Erythroblast (primary cell): Measurements from ENCODE around the gene TGFBR2.

Experiments
- DNase-seq, 2 experiments: peaks; one replicate each; lab custom pipeline; 2025; lab: John Stamatoyannopoulos, UW
- GATA1 ChIP-seq: IDR thresholded peaks from 2 replicates; pipeline ENCODE4 v1.6.1; 2011; ENCODE audit warnings: low read depth, mild to moderate bottlenecking, control low read depth, low read length, moderate library complexity
- POLR2A ChIP-seq: IDR thresholded peaks from 2 replicates; pipeline ENCODE4 v1.6.1; 2011; ENCODE audit warnings: mild to moderate bottlenecking, low read length

Gene TGFBR2

DNA sequence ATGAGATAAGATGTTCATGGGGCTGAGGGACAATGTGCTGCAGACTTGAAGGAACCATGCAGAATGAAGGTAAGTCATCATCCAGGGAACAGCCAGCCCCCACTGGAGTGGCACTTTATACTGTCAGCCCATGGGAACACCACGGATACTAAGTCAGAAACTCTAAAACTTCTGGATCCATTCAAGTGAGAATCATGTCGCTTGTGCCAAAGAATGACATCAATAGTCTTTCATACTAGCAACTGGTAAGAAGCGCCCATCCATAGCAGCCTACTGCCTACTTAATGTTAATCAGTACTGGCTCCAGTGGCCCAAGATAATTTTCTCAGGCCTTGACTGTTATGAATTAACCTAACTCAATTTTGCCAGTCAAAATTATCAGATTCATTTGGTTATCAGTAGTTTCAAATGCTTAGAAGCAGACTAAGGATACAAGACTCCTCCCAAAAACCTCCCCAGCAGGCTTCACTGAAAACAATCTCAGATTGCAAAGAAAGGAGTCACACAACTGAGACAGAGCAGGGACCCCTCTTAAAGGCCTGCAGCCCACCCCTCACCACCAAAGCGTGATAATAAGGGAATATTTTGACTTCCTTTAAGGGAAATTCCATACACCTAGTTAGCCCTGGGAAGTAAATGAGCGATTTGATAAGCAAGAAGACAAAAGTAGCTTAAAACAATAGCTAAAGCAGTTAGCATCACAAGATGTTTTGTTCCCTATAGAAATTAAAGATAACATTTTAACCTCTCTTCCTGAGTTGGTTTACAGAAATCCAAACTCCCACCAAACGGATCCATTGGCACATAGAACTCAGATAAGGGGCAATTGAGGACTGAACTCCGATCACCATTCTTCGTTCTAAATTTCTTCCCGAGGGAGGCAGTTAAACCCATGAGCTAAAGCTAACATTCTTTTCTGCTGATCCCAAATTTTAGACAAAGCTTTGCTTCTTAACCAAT, 98.8 kb downstream of the TGFBR2 start:
- TF ChIP-seq POLR2A (no peak), GATA1 (no peak)

DNA sequence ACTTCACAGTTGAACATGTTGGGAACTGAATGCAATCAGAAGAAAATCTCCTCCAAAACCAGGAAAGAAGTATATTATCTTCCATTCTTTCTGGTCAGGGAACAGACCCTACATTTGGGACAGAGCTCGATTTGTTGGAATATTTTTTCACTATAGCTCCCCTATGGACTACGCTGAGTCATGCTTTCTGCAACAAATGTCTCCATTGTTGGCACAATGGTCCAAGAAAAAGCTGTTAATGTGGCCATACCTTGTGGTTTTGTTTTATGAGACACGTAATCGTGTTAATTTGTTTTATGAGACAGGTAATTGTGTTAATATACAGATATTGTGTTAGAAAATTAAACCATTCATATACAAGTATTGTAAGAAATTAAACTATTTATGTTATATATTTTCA, 101.4 kb downstream of the TGFBR2 start:
- TF ChIP-seq GATA1 = no peak
- no peak for TF ChIP-seq POLR2A

More for the DNA sequence above, 98.8 kb downstream of the TGFBR2 start:
- DNase-seq = no peak

DNA sequence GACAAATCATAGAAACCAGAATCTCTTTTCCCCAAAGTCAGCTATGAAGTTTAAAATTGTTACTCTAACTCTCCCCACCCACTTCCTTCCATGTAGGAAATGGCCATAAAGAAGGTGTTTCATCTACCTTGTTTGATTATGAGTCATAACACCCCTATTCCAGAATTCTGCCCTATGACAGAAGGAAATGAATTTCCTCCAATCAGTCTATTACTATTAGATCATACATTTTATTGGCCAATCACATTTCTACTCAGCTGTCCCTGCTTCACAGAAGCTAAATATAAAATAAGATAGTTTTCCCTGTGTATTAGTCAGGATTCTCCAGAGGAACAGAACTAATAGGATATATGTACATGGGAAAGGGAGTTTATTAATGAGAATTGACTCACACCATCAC, 102.1 kb downstream of the TGFBR2 start:
- no peak for DNase-seq
- TF ChIP-seq GATA1 = no peak
- TF ChIP-seq POLR2A = no peak

More for the DNA sequence above, 101.4 kb downstream of the TGFBR2 start:
- DNase-seq = no peak

DNA sequence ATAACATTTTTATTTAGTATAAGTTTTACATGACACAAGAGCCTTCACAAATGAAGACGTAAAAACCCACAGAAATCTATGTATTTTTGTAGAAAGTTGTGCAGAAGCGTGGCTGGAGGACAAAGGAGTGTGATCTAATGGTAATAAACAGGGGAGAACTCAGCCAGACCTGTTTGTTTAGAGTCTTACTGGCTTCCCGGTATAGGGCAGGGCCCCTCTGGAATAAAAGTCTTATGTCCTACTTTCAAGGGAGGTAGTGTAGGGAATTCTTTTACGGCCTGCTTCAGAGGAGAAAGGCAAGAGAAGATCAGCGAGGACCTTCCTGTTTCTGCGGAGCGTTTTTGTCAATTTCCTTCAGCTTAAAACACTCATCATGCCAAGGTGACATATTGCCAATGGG, 103.6 kb downstream of the TGFBR2 start:
- TF ChIP-seq POLR2A (no peak), GATA1 (no peak)
- DNase-seq = no peak

DNA sequence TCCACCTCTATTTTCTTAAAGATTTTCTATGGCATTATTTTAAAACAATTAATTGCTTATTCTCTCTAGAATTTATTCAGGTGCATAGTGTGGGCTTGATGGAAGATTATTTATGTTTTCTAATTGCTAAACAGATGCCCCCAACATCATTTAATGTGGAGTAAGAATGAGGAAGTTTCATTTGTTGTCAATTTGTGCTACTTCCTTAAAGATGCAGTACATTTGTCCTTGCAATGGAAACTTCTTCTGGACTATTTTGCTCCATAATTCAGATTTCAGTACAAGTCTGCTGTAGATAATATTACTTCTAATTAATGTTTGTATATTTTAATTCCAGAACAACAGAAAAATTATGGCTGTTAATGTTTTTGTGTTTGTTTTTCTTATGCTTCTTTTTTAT, 104.8 kb downstream of the TGFBR2 start:
- no peak for TF ChIP-seq POLR2A
- no peak for TF ChIP-seq GATA1
- no peak for DNase-seq

DNA sequence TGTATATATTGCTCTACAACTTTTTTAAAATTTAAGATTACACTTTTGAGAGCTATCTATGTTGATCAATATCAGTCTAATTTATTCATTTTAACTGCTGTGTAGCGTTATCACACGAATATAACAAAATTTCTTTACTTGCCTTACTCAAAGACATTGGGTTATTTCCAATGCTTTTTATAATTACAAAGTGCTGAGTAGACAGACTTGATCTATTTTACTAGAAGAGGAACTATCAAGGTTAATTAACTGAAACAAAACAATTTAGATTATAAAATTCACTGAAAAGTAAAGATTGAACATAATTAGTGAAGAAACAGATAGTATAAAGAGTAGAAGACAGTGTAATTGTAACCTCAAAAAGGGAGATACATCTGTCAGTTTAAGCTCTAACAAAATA, 105.5 kb downstream of the TGFBR2 start:
- DNase-seq = no peak
- TF ChIP-seq GATA1 (no peak), POLR2A (no peak)

DNA sequence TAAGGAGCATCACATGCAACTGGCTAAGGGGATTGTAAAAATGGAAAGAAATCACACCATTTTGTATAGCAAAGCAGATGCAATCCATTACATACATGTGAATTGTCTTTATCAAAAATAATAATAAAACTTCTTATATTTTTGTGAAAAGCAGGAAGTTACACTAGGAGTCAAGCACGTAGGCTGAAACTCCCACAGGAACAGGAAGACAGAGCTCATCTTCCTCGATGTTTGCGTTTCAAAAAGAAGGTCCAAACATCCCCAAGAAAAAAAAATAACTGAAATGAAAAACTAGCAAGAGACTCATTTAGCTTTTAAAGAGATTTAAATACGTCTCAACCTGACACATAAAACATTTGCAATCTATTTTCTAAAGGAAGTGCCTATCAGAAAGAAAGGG, 106.6 kb downstream of the TGFBR2 start:
- TF ChIP-seq POLR2A (no peak), GATA1 (no peak)
- no peak for DNase-seq

DNA sequence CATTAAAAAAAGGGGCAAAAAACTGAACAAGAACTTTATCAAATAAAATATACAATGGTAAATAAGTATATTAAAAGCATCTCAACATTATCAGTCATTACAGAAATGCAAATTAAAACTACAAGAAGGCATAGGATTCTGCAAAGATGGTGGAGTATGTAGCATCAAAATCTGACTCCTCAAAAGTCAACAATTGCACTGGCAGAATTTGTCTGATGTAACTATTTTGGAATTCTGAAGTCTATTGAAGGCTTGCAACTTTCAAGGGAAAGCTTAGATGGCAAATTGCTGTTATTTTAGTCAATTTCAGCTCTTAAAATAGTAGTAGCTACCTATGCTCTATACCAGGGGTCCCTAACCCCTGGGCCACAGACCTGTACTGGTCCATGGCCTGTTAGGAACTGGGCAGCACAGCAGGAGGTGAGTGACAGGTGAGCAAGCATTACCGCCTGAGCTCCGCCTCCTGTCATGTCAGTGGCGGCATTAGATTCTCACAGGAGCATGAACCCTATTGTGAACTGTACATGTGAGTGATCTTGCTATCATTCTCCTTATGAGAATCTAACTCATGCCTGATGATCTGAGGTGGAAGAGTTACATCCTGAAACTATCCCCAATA, 107.6 kb downstream of the TGFBR2 start:
- TF ChIP-seq POLR2A = no peak
- TF ChIP-seq GATA1 = no peak
- DNase-seq = no peak

DNA sequence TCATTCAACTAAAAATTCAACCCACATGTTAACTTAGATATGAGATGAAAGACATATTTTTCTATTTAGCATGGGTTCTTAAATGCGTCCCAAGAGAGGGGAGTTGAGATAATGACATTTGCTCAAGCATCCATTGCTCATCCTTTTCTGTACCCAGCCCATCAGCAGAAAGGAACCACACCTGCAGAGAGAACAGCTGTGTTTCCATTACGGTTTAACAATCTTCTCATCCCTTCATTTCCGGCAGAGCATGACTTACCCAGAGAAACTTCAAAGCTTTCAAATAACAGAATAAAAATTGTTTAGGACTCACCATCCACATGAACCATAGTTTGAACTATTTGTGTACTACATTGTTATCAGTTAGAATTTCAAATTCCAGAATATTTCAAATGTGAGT, 113.1 kb downstream of the TGFBR2 start:
- DNase-seq = no peak
- no peak for TF ChIP-seq GATA1
- TF ChIP-seq POLR2A = no peak

DNA sequence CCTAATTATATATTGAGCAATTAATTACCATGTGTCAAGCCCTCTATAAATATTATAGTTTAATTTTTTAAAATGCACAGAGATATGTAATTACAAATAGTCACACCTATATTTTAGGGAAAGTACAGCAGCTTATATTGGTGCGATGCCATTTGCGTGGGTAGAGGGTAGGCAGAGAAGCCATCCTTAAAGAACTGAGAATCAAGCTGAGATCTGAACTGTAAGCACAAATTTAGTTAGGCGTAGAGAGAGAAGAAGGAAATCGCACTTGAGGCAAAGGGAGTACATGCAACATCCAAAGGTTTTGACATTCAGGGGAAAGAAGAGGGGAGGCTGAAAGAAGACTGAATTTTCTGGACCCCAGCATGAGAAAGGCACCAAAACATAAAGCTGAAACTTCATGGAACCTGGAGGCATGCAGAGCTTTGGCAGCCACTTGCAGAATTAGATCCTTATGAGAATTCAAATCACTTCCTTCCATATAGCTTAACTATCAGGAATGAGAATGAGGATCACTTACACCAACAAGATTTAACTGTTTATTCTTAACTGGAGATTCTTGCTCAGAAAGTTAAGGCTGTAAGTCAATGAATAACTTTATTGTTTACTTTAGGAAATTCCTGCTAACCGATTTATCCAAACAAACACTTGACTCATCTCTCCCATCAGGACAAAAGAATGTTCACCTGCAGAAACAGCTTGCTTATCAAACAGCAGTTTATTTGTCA, 114.3 kb downstream of the TGFBR2 start:
- no peak for TF ChIP-seq GATA1
- TF ChIP-seq POLR2A = no peak
- no peak for DNase-seq

DNA sequence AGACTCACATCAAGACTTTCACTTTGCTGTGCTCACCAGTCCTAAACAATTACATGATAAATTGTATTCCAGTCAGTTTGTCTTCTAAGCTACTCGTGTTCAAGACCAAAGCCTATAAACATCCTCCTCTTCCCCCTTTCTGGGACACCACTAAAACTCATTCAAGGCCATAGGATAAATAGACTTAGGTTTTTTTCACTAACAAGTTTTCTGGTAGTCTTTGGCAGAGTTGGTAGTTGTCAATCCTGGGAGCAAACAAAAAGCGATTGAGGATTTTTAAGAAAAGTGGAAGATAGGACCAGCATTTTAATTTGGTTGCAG, 114.9 kb downstream of the TGFBR2 start:
- no peak for DNase-seq

DNA sequence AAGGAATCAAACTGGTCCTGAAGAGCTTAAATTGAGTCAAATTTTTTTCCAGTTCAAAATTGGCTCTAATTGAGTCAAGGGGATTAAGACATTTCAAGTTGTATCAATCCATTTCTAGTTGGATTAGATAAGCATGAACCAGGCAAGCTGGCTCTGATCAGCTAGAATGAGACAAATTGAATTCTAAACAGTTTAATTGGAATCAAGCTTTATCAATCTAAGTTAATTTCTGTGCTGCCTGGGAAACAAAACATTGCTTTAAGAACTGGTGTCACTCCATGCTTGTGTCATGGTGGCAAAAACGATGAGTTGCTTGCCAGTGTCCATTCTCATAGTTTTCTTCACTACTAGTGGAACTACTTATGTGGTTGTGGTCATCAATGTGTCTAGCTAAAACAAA, 116.8 kb downstream of the TGFBR2 start:
- no peak for DNase-seq
- no peak for TF ChIP-seq POLR2A

More for the DNA sequence above, 114.9 kb downstream of the TGFBR2 start:
- TF ChIP-seq POLR2A = no peak
- no peak for TF ChIP-seq GATA1

DNA sequence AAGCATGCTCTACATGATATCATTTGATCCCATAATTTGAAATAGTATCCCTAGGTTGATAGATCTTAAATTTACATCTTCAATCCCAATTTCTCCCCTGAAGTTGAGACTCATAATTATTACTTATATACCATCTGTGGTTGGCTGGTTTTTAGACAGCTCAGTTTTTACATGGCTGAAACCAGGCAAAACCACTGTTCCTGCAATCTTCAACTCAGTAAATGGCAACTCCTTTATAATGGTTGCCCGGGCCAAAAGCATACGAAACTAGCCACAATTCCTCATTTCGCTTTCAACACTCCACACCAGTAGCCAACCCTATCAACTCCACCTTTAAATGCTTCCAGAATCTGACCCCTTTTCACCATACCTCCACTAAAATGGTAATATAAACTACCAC, 118.5 kb downstream of the TGFBR2 start:
- no peak for DNase-seq
- TF ChIP-seq POLR2A = no peak
- no peak for TF ChIP-seq GATA1

DNA sequence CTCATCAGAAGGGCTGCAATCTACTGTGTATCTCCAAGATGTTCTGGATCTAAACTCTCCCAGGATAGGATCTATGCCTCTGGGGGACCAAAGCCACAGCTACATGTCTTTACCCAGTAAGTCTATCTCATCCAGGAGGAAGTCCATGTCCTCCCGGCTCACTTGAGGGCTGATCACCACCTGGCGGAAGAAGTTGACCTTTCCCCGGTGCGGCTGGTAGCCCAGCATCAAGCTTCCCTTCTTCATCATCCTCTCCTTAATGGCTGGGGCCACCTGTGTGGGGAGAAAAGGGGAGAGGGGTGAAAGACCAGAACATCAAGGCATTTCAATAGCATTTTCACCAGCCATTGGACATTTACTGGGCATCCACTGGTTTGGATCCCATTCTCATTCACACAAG, 121.7 kb downstream of the TGFBR2 start:
- TF ChIP-seq GATA1 = no peak
- TF ChIP-seq POLR2A = no peak
- no peak for DNase-seq

DNA sequence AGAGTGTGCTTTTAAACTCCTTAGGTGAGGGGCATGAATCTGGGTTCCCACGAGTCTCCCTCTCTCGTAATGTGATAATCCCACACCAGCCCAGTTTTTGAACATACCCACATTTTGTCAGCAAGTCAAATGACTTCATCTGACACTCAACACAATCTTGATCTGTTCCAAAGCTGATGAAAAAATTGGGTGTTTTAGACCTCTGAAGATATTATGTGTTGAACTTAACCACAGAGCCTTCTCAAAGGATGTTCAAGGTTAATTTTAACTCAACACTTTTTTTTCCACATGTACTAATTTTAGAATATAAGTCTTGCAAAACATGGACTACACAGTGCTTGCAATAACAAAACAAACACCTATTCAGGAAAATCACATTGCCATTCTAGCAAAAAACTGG, 123.1 kb downstream of the TGFBR2 start:
- no peak for DNase-seq
- TF ChIP-seq GATA1 = no peak
- no peak for TF ChIP-seq POLR2A

DNA sequence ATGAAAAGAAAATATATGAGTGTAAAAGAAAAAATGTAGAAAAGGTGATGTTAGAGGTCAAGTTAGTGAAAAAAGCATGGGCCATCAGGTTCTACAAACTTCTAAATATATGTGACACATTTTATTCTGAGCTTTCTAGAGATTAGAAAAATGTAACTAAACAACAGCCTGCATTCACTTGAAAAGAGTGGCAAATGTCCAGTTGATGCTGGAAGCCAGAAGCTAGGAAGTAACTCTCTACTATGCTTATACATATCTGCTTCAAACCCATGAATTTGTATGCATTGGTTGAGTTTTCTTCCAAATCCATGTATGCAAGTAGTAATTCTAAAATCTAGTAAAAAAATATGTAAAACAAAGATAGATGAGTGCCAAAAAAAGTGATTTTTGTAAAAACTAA, 123.5 kb downstream of the TGFBR2 start:
- no peak for DNase-seq
- no peak for TF ChIP-seq POLR2A
- TF ChIP-seq GATA1 = no peak
